ENCODE measurements around the gene WNT7B. TPM values are rescaled to one million over a fixed set of nuclear protein-coding genes. Genes with fewer than 3 reads are reported as not detected.

Gene WNT7B
- total RNA-seq, 4 donors from 2014 or later: not detected

- Histone ChIP-seq H3K27me3 (peaks cover 7% of the 10 kb centered on the region), H3K9me3 (no peaks in the 10 kb centered on the region), H3K36me3 (no peaks in the 10 kb centered on the region), H3K4me1 (no peaks in the 10 kb centered on the region), H3K4me3 (no peak overlapping the region), H3K27ac (no peak overlapping the region)
- 75% methylated on average over 7 of the region's 7 CpGs; no CpG with 5 or more reads in 1 of the 2 donors for WGBS, 2 donors (ENCODE audit: low coverage in 1 of 2)
- no peak for TF ChIP-seq EP300 (IDR thresholded peaks at IDR 0.05; ENCODE audit: low read depth)
- no peak for TF ChIP-seq POLR2AphosphoS5 (IDR thresholded peaks at IDR 0.05)
- TF ChIP-seq CTCF (IDR thresholded peaks at IDR 0.05): no peak
- TF ChIP-seq POLR2A (IDR thresholded peaks at IDR 0.05): no peak
- in situ Hi-C loops (cut with MboI; ENCODE audit: low pct_ligation_motif_present in 1 of 4, low pct_unique_long_range_greater_than_20kb in 1 of 4, low sequenced_read_pairs in 3 of 4): no loop called here
- DNase-seq: no peak
- intact Hi-C loops (cut with DNase I; ENCODE audit: low total_unique reads): no loop called here
These were observed 60.4 kb downstream of the WNT7B start for GRCh38 chr22:45916515-45916914.

GRCh38 chr22:45915841-45916240 is 61.1 kb downstream of the WNT7B start:
- WGBS, 2 donors (ENCODE audit: low coverage in 1 of 2): 93% methylated on average over 16 of the region's 16 CpGs; no CpG with 5 or more reads in 1 of the 2 donors
- Histone ChIP-seq H3K9me3 (no peaks in the 10 kb centered on the region), H3K36me3 (no peaks in the 10 kb centered on the region), H3K27me3 (peaks cover 7% of the 10 kb centered on the region), H3K4me1 (no peaks in the 10 kb centered on the region), H3K4me3 (no peak overlapping the region), H3K27ac (no peak overlapping the region)
- intact Hi-C loops (cut with DNase I; ENCODE audit: low total_unique reads) (no loop called here), in situ Hi-C loops (cut with MboI; ENCODE audit: low pct_ligation_motif_present in 1 of 4, low pct_unique_long_range_greater_than_20kb in 1 of 4, low sequenced_read_pairs in 3 of 4) (no loop called here)
- DNase-seq: no peak
- TF ChIP-seq POLR2AphosphoS5 (IDR thresholded peaks at IDR 0.05) (no peak), POLR2A (IDR thresholded peaks at IDR 0.05) (no peak), CTCF (IDR thresholded peaks at IDR 0.05) (no peak), EP300 (IDR thresholded peaks at IDR 0.05; ENCODE audit: low read depth) (no peak)

- in situ Hi-C loops (cut with MboI; ENCODE audit: low pct_ligation_motif_present in 1 of 4, low pct_unique_long_range_greater_than_20kb in 1 of 4, low sequenced_read_pairs in 3 of 4) (no loop called here), intact Hi-C loops (cut with DNase I; ENCODE audit: low total_unique reads) (no loop called here)
- no peak for DNase-seq
- H3K27ac ChIP-seq: no peak overlapping the region
- TF ChIP-seq POLR2A (IDR thresholded peaks at IDR 0.05) (no peak), CTCF (IDR thresholded peaks at IDR 0.05) (no peak)
- 67% methylated on average over 1 of the region's 2 CpGs; no CpG with 5 or more reads in 1 of the 2 donors for WGBS, 2 donors (ENCODE audit: low coverage in 1 of 2)
- H3K9me3 ChIP-seq: no peaks in the 10 kb centered on the region
- H3K27me3 ChIP-seq: peaks cover 7% of the 10 kb centered on the region
- H3K4me1 ChIP-seq: no peaks in the 10 kb centered on the region
- H3K36me3 ChIP-seq: no peaks in the 10 kb centered on the region
- H3K4me3 ChIP-seq: no peak overlapping the region
These were observed 61.8 kb downstream of the WNT7B start for GRCh38 chr22:45915151-45915550.

GRCh38 chr22:45914309-45914708 is 62.7 kb downstream of the WNT7B start:
- in situ Hi-C loops (cut with MboI; ENCODE audit: low pct_ligation_motif_present in 1 of 4, low pct_unique_long_range_greater_than_20kb in 1 of 4, low sequenced_read_pairs in 3 of 4): no loop called here
- 100% methylated on average over 2 of the region's 2 CpGs; no CpG with 5 or more reads in 1 of the 2 donors for whole genome bisulfite sequencing, 2 donors (ENCODE audit: low coverage in 1 of 2)
- TF ChIP-seq EP300 (IDR thresholded peaks at IDR 0.05; ENCODE audit: low read depth) (no peak), POLR2A (IDR thresholded peaks at IDR 0.05) (no peak), CTCF (IDR thresholded peaks at IDR 0.05) (no peak), POLR2AphosphoS5 (IDR thresholded peaks at IDR 0.05) (no peak)

More at GRCh38 chr22:45914309-45914708, 62.7 kb downstream of the WNT7B start:
- H3K27me3 ChIP-seq: peaks cover 7% of the 10 kb centered on the region
- H3K4me3 ChIP-seq: no peak overlapping the region
- intact Hi-C loops (cut with DNase I; ENCODE audit: low total_unique reads): no loop called here
- H3K4me1 ChIP-seq: no peaks in the 10 kb centered on the region
- H3K27ac ChIP-seq: no peak overlapping the region
- no peaks in the 10 kb centered on the region for H3K9me3 ChIP-seq
- no peaks in the 10 kb centered on the region for H3K36me3 ChIP-seq
- no peak for DNase-seq

Data from transverse colon (tissue), 4 donors.